Adrenal gland (tissue), 5 donors: Measurements from ENCODE around the gene CAMTA1.

Experiments
- CTCF ChIP-seq, 6 experiments: fragments of 450-650 bp in 4 of 6; fragments of 200-600 bp in 2 of 6; sonication (generic) in 1 of 6; IDR thresholded peaks; 1 replicate in 5 of 6; 2 replicates in 1 of 6; pipeline versions ENCODE4 v1.5.1 to v1.8.0; 2016 to 2021; ENCODE audit warnings: antibody characterized with exemption in 6 of 6, mild to moderate bottlenecking in 2 of 6, moderate library complexity in 1 of 6
- POLR2A ChIP-seq, 2 donors: fragments of 450-650 bp; IDR thresholded peaks; one replicate each; pipeline ENCODE4 v1.6.1; 2017; ENCODE audit warnings: antibody characterized with exemption in 2 of 2, mild to moderate bottlenecking in 2 of 2, moderate library complexity in 1 of 2
- donor health status: DM: no; HTN: no; CAD: no.

GRCh38 chr1:7426780-7427604 lies 641.7 kb downstream of the CAMTA1 start:
- no peak for TF ChIP-seq CTCF (IDR thresholded peaks at IDR 0.05)
- no peak for TF ChIP-seq POLR2A (IDR thresholded peaks at IDR 0.05)
